Regular cardiac myocyte (primary cell): ENCODE measurements around the gene SPRR2E. TPM values are rescaled to one million over a fixed set of nuclear protein-coding genes. Genes with fewer than 3 reads are reported as not detected.

Experiments used
- total RNA-seq: library from RNA; depleted of rRNA; stranded (reverse); fragments of >200 nt; gene quantifications from 2 replicates; pipeline ENCODE4 v1.2.3, GENCODE V29; 2014

SPRR2E gene
- total RNA-seq: not detected in 2 replicates

GRCh38 chr1:153094426-153094825 is at the start of gene SPRR2E:
TSS of gene SPRR2E (minus strand) at chr1:153094526. CDS start at chr1:153093751, 775 bp downstream.

GRCh38 chr1:153113416-153113815 is 19.1 kb upstream of the SPRR2E start, which contains the start of gene SPRR2F:
TSS of gene SPRR2F (minus strand) at chr1:153113516. CDS start at chr1:153112733, 783 bp downstream.

GRCh38 chr1:153071511-153071910 is 22.8 kb downstream of the SPRR2E start, which contains the start of gene SPRR2B:
TSS of gene SPRR2B (minus strand) at chr1:153071611. CDS start at chr1:153070839, 772 bp downstream.

GRCh38 chr1:153057375-153057774 is 37.0 kb downstream of the SPRR2E start, which contains the start of gene SPRR2A:
TSS of gene SPRR2A (minus strand) at chr1:153057512. CDS start at chr1:153056735, 777 bp downstream.

Other genes with a start within 250 kb of the SPRR2E start
- gene LCE7A, start 234.5 kb downstream of the SPRR2E start, total RNA-seq: not detected in 2 replicates
- gene SMCP, start 216.2 kb downstream of the SPRR2E start, total RNA-seq: not detected in 2 replicates
- gene IVL, start 186.0 kb downstream of the SPRR2E start, total RNA-seq: not detected in 2 replicates
- not detected in 2 replicates for gene SPRR5, start 147.3 kb downstream of the SPRR2E start, total RNA-seq
- not detected in 2 replicates for gene SPRR4, start 123.9 kb downstream of the SPRR2E start, total RNA-seq
- gene SPRR1A, start 110.4 kb downstream of the SPRR2E start, total RNA-seq: not detected in 2 replicates
- gene SPRR3, start 92.8 kb downstream of the SPRR2E start, total RNA-seq: not detected in 2 replicates
- not detected in 2 replicates for gene SPRR1B, start 63.3 kb downstream of the SPRR2E start, total RNA-seq
- not detected in 2 replicates for gene SPRR2D, start 53.4 kb downstream of the SPRR2E start, total RNA-seq
- not detected in 2 replicates for gene SPRR2A, start 37.0 kb downstream of the SPRR2E start, total RNA-seq
- gene SPRR2B, start 22.9 kb downstream of the SPRR2E start, total RNA-seq: not detected in 2 replicates
- gene SPRR2F, start 19.0 kb upstream of the SPRR2E start, total RNA-seq: not detected in 2 replicates
- not detected in 2 replicates for gene SPRR2G, start 56.4 kb upstream of the SPRR2E start, total RNA-seq
- not detected in 2 replicates for gene LELP1, start 108.9 kb upstream of the SPRR2E start, total RNA-seq
- gene PRR9, start 123.1 kb upstream of the SPRR2E start, total RNA-seq: not detected in 2 replicates
- gene LORICRIN, start 165.2 kb upstream of the SPRR2E start, total RNA-seq: not detected in 2 replicates
- gene PGLYRP3, start 218.4 kb upstream of the SPRR2E start, total RNA-seq: not detected in 2 replicates